Measurements from ENCODE around the gene PET117.

DNA sequence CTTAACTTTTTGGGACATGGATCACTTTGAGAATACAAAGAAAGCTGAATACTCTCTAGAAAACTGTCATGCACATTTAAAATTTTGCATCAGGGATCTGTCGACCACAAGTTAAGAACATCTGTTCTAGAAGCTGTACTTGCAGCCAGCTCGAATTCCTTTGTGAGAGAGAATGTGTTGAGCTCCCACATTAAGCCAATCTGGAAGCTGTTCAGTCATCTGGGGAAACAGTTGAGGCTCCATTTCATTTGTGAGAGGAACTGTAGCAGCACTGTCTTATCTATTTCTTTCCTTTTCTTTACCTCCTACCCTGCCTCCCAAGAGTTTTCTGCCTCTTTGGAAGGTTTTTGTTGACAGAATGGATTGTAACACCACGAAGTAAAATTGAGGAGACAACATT is 50.8 kb downstream of the PET117 start:
- TF ChIP-seq, protein P1, sequence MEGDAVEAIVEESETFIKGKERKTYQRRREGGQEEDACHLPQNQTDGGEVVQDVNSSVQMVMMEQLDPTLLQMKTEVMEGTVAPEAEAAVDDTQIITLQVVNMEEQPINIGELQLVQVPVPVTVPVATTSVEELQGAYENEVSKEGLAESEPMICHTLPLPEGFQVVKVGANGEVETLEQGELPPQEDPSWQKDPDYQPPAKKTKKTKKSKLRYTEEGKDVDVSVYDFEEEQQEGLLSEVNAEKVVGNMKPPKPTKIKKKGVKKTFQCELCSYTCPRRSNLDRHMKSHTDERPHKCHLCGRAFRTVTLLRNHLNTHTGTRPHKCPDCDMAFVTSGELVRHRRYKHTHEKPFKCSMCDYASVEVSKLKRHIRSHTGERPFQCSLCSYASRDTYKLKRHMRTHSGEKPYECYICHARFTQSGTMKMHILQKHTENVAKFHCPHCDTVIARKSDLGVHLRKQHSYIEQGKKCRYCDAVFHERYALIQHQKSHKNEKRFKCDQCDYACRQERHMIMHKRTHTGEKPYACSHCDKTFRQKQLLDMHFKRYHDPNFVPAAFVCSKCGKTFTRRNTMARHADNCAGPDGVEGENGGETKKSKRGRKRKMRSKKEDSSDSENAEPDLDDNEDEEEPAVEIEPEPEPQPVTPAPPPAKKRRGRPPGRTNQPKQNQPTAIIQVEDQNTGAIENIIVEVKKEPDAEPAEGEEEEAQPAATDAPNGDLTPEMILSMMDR (IDR thresholded peaks at IDR 0.05): no peak
- TF ChIP-seq EZH2phosphoT487 (IDR thresholded peaks at IDR 0.05): no peak
- TF ChIP-seq EZH2 (IDR thresholded peaks at IDR 0.05): no peak
